GM18870 (cell line): ENCODE results near the gene SUSD5.
"Not testable (repeated sequence)": the region's sequence is repeated elsewhere in the genome, so short reads cannot be mapped to it uniquely, and the experiment has no call there.

Source experiments
- ATAC-seq: cut with Tn5 transposase; IDR thresholded peaks from one replicate; pipeline ENCODE4 v1.9.1; 2021; ENCODE audit warnings: moderate library complexity; ENCODE audit not compliant: unreplicated experiment

The SUSD5 gene

DNA sequence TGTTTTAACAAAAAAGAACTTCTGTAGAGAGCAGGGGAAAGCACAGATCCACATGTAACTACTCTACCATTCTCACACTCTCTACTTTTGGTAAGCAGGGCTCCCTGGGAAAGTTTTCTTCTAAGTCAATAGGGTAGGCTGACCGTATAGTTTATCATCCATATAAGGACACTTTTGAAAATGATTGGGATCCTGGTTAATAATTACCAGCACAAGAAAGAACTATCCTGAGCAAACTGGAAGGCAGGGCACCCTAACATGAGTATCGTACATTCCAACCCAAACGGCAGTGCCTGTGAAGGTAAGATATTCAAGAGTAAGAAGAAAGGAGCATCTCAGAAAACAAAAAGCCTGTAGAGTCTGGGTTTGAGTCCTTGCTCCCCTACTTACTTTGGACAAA lies 22.1 kb downstream of the SUSD5 start:
- no peak for ATAC-seq

DNA sequence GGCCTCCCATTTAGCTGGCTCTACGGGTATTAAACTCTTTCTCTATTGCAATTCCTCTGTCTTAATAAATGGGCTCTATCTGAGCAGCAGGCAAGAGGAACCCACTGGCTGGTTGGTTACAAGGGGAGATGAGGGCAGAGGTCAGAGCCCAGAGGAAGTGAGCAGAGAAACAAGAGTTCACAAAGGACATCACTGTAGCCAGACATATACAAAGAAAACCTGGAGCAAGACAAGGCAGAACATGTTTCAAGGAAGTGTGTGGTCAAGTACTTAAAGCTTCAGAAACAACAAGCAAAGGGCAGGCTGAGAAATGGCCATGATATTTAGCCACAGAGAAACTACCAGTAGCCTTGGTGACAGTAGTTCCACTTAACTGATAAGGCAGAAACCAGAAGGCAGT lies 24.3 kb downstream of the SUSD5 start:
- no peak for ATAC-seq

DNA sequence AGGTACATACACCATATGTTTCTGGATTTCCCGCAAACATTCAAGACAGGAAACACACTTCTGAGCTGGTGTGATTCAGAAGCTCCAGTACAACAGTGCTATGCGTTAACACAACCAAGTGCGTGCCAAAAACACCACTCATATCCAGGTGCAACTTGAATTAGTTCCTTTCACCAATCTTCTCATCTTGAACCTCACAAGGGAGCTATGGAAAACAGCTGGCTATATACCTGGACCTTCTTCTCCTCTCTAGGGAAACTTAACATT lies 31.3 kb downstream of the SUSD5 start:
- no peak for ATAC-seq

DNA sequence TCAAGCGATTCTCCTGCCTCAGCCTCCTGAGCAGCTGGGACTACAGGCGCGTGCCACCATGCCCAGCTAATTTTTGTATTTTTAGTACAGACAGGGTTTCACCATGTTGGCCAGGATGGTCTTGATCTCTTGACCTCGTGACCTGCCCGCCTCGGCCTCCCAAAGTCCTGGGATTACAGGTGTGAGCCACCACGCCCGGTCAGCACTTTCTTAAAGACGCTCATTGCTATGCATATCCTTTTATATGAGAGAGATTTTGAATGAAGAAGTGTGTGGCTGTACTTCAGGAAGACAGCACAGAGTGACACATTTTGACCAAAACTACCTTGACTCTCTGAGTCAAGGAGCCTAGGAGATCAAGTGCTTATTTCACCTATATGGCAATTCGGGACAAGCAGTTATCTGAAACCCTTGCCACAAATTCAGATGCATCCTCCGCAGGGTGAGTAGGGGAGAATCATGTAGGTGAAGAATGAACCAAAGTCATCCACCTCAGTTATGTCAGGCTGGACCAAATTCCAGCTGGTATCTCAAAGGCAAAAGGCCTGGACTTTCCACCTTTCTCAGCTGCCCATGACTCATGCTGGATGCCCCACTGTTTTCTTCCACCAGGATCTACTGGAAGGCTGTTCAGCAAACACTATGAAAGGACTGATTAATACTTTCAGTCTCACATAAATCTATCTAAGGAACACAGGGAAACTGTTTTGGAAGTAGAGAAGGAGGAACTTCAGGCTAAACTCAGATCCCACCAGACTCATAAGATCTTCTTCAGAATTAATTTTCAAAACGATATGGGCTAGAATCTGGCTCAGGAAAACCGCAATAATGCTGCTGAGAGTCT lies 31.9 kb downstream of the SUSD5 start:
- ATAC-seq: no peak

DNA sequence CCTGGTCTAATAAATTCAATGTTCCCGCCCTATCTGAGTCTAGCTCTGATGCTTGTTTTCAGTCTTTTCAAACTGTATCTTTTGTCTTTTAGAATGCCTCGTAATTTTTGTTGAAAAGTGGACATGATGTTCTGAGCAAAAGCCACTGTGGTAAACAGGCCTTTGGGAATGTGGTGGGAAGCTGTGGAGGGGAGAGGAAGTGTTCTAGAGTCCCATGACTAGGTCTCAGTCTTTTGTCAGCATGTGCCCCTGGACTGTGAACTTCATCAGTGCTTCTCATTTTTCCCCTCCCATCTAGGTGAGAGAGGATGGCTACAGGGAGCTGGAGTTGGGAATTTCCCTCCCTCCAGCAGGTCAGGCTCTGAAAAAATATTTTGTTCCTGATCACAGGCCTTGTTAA lies 33.7 kb downstream of the SUSD5 start:
- no peak for ATAC-seq

DNA sequence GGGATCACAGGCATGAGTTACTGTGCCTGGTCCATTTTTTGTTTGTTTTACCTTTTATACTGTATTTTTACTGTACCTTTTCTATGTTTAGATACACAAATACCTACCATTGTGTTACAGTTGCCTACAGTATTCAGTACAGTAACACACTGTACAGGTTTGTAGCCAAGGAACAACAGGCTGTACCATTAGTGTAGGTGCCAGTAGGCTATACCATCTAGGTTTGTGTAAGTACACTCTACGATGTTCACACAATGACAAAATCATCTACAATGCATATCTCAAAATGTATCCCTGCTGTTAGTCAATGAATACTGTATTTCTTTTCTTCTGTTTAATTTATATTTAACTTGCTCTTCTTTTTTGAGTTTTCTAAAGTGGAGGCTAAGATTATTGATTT lies 37.0 kb downstream of the SUSD5 start:
- not testable (repeated sequence) for ATAC-seq

DNA sequence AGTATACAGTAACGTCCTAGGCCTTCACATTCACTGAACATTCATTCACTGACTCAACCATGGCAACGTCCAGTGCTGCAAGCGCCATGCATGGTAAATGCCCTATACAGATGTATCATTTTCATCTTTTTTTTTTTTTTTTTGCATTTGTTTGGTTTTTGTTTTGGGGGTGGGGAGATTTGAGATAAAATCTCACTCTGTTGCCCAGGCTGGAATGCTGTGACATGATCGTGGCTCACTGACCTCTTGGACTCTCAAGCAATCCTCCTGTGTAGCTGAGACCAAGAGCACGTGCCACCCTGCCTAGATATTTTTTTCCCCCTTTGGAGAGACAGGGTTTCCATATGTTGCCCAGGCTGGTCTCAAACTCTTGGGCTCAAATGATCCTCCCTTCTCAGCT lies 37.4 kb downstream of the SUSD5 start:
- no peak for ATAC-seq

DNA sequence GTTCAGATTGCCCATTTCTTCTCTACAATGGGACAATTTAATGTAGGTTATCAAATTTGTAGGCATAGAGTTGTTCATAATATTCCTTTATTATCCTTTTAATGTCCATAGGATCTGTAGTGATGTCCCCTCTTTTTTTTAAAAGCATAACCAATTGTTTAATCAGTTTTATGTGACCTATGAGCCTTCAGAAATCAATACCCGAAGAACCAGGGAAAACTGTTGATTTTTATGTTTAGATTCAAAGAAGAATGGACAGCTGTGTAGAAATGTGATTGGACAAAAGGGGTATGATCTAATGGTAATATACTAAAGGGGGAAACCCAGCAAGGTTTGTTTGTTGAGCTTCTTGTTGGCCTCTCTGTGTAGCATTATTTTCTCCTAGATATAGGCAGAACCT lies 39.5 kb downstream of the SUSD5 start:
- no peak for ATAC-seq

DNA sequence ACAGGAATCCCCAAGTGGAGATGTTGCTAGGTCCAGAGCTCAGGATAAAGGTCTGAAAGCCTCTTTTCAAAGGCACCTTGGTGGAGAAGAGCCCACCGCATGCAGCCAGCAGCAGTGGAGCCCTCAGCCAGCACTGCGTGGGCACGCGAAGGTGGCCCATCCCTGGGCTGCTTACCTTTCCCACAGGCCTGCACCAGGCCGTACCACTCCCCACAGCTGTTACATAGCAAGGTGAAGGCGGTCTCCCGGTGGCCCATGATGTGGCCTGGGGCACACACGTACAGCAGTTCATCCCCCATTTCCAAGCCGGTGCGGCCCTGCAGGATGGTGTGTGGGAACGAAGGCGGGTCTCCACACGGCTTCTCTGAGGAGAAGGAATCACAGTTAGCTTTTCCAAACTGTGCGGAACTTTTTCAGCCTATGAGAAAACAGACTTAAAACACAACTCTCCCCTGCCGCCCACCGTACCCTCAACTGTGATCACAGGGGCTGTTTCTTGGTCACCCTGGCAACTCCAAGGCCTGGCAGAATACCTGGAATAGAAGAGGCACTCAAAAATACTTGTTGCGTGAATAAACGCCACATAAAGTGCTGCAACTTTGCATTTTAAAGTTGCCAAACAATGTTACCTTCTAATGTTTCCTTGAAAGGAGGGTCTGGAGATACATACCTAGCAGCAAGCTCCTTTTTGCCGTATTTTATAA lies 43.7 kb downstream of the SUSD5 start:
- ATAC-seq: no peak

DNA sequence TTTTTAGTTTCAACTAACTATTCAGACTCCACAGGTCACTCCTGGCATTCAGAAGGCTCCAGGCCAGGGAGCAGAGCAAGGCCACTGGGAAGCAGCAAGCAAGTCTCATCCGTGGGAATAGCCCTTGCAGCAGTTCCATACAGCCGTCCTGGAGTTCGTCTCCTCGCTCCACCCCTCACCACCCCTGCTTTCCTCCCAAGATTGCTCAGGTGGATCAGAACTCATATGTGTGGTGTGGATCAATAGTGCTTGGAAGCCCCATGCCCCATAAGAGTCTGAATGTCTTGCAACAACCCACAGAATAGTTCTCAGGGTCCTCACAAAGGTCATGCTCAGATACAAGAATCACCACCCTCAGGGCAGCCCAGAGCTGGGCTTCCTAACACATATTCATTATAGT lies 44.5 kb downstream of the SUSD5 start:
- no peak for ATAC-seq

DNA sequence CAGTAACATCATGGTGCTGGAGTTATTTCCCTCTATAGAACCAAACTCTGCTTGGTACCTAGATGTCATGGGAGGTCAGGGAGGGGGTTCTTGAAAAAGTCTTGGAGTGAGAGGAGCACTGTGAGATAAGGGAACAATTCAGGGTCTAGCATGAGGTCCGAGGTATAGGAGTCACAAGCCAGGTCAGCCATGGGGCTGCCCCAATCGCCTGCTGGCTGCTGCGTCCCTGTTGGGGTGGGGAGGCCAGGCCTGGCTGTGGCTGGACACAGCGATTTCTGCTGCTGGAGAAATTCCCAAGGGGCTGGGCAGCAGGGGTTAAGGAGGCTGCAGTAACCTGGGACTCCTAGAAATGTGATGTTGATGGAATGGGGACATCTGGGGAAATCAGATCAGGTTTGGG lies 44.9 kb downstream of the SUSD5 start:
- ATAC-seq: no peak

DNA sequence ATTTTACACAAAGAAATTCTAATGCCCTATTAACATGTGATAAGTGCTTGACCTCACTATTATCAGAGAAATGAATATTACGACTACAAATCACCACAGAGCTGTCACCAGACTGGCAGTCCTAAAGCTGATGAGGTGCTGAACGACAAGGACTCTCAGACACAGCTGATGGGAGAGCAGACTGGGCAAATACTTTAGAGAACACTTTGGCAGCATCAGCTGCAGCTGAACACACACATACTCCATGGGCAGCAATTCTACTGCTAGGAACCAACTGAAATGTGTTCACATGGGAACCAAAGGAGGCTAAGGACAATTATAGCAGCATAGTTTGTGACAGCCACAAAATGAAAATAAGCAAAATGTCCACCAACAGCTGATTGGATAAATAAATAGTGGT lies 45.5 kb downstream of the SUSD5 start:
- ATAC-seq: no peak

DNA sequence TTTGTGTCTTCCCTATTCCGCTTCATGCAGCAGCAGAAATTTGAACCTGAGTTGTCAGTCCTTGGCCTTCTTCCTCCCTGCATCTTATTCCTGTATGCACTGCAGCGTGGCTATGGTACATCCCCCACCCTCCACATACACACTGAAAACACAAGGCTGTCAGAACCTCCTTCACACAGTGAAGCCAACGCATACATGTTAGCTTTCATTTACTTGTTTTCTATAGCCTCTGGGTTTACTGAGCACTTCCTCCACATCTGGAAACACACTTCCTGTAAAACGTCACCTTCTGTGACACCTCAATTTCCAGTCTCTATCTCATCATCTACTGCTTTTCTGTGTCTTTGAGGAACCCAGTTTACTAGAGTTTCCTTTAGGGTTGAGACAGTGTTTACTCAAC lies 47.0 kb downstream of the SUSD5 start:
- no peak for ATAC-seq

DNA sequence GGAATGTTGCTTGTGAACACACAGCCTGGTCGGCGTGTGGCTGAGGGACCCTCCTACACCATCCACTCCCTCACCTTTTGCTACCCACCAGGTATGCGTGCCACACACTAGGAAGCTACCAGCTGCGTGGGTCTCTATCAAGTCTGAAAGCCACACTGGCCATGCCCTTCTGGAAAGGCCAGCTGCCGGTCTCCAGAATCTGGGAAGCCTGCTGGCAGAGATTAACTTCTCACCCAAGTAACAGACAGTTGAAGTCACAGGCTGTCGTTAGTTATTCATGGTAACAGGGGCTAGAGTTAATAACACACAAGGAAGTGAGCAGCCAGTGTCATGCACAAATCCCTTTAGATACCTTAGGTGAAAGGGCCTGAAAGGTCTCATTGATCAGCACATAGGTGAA lies 48.1 kb downstream of the SUSD5 start:
- no peak for ATAC-seq

DNA sequence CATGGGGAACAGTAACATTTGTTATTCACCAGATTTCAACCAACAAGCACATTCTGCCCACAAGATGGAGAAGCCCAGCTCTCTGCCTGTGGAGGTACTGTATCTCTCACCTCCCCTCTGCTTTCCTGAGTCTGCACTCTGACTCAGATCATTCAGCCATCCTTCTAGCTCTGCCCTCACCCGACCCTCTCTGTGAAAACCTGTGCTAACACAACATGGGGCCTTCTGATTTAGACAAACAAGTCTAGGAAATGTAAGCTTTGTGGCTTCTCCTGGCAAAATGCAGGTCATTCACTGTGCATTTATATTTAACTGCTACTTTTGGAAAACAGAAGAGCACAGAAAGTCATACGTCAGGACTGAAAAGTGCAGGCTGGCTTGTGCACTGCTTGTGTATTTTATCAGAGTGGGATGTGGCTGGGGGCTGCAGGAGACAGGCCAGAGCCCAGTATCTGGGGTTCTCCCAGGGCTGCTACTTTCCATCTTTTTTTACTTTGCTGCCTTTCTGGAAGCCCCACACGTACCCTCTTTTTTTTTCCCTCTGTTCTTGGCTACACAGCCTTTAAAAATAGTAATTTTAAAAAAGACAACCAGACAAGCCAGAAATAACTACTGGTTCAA lies 50.8 kb downstream of the SUSD5 start:
- no peak for ATAC-seq

DNA sequence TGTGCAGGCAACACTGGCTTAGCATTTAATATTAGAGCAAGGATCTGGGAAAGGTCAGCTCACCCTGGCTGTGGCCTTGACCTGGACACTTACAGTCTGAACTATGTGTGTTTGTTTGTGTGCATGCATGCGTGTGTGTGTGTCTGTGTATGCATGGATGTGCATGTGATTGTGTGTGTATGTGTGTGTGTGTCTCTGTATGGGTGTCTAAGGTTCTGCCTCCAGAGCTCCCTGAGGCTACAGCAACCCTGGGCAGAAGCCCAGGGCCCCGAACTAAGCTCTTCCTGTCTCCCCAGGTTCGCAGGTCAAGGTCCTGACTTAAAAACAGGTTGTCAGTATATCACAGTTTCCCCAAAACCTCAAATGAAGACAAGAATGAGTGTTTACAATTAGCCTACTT lies 51.3 kb downstream of the SUSD5 start:
- ATAC-seq: no peak

DNA sequence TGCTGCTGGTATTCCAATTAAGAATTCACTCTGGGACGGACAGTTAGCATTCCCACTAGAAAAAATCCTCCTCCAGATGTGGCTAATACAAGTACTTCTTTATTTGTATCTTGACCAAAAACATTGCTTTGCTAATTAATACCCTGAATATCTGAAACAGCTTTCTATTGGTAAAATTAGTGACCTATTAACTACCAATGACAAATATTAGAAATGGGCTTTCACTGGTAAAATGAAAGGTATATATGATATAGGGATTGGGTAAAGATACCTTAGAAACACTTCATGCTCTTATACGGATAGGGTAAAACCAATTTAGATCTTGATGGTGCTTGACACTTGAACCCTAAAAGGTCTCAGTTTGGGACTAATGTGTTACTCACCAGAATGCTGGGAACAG lies 52.5 kb downstream of the SUSD5 start:
- ATAC-seq: no peak

DNA sequence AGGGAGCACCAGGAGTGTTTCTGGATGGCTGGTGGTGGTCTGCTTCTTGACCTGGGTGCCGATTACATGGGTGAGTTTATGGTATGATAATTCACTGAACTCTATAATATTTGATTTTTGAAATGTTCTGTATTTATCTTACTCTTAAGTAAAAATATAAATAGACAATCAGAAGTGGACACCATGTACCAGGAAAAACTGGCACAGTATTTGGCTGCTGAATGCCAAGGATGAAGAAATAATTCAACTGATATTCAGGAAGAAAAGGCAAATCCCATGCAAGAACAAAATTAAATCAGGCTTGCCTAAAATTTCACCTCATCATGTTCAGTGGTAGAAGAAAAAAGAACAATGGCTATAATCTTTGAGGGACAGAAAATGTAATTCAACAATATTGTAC lies 53.2 kb downstream of the SUSD5 start:
- no peak for ATAC-seq

DNA sequence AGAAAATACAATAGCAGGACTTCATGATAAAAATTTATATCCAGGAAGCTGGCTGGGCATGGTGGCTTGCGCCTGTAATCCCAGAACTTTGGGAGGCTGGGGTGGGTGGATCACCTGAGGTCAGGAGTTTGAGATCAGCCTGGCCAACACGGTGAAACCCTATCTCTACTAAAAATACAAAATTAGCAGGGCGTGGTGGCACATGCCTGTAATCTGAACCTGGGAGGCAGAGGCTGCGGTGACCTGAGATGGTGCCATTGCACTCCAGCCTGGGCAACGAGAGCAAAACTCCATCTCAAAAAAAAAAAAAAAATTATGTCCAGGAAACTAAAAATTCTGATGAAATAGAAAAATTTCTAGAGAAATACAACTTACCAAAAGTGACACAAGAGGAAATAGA lies 56.0 kb downstream of the SUSD5 start:
- ATAC-seq: not testable (repeated sequence)

DNA sequence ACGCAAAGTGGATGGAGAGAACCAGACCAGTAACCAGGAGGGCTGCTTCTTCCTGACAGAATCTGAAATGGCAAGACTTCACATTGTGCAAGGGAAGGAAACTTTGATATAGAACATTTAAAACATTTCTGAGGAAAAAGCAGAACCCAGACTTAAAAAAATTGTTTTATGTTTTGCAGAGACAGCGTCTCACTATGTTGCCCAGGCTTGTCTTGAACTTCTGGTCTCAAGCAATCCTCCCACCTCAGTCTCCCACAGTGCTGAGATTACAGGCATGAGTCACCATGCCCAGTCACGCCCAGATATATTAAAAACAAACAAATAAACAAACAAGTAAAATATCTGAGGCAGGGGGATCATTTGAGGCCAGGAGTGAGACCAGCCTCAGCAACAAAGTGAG lies 58.6 kb downstream of the SUSD5 start:
- ATAC-seq: no peak

DNA sequence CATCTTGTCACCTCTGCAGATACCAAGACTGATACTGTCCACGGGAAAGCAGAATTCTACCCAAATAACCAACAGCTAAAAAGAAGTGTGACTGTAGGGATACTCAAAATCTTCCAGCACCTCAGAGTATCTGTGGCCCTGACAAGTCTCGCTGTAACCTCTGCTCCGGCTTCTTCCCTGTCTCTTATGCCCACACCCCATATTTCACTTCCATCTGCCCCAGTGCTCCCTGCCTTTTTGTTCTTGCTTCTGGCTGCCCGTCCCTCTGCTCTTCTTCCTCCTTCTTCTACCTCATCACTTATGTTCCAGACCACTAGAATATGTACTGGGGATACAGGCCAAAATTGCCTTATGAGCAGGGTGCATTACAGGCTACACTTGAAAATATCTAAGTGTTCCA lies 59.4 kb downstream of the SUSD5 start:
- ATAC-seq: no peak

DNA sequence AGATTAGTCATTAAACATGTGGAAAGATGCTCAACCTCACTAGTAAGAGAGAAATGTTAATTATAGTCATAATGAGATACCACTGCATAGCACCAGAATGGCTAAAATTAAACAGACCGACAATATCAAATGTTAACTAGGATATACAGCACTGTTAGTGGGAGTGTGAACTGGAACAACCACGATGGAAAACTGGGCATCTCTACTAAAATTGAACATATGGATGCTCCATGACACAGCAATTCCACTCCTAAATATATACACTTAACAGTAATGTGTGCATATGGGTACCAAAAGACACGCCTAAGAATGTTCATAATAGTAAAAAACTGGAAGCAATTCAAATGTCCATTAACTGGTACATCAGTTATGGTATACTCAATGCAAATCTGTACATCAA lies 63.3 kb downstream of the SUSD5 start:
- ATAC-seq: no peak
